ENCODE measurements around the gene MUC5B. TPM values are rescaled to one million over a fixed set of nuclear protein-coding genes. Genes with fewer than 3 reads are reported as not detected.
"Not testable (repeated sequence)": the region's sequence is repeated elsewhere in the genome, so short reads cannot be mapped to it uniquely, and the experiment has no call there.

Gene MUC5B
- total RNA-seq, 1 donor from 2014 or later = not detected

- no peak for DNase-seq (ENCODE audit: low read depth, low spot score)
These were observed 8.6 kb downstream of the MUC5B start for GRCh38 chr11:1231396-1232020.

GRCh38 chr11:1232021-1232882 lies 9.4 kb downstream of the MUC5B start:
- DNase-seq (ENCODE audit: low read depth, low spot score) = no peak

DNA sequence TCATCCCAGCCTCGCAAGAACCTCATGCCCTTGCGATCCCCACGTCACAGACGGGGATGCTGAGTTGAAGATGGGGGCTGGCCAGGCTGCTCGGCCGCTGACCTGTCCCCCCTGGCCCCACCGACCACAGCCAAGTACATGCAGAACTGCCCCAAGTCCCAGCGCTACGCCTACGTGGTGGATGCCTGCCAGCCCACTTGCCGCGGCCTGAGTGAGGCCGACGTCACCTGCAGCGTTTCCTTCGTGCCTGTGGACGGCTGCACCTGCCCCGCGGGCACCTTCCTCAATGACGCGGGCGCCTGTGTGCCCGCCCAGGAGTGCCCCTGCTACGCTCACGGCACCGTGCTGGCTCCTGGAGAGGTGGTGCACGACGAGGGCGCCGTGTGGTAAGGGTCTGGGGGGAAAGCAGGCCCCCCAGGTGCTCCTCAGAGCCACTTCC lies 10.0 kb downstream of the MUC5B start:
- DNase-seq (ENCODE audit: low read depth, low spot score) = no peak

GRCh38 chr11:1233351-1234053 lies 10.6 kb downstream of the MUC5B start:
- DNase-seq (ENCODE audit: low read depth, low spot score) = no peak

- no peak for DNase-seq (ENCODE audit: low read depth, low spot score)
These were observed 11.3 kb downstream of the MUC5B start for GRCh38 chr11:1234054-1234720.

- DNase-seq (ENCODE audit: low read depth, low spot score) = no peak
These were observed 12.0 kb downstream of the MUC5B start for GRCh38 chr11:1234771-1235305.

DNA sequence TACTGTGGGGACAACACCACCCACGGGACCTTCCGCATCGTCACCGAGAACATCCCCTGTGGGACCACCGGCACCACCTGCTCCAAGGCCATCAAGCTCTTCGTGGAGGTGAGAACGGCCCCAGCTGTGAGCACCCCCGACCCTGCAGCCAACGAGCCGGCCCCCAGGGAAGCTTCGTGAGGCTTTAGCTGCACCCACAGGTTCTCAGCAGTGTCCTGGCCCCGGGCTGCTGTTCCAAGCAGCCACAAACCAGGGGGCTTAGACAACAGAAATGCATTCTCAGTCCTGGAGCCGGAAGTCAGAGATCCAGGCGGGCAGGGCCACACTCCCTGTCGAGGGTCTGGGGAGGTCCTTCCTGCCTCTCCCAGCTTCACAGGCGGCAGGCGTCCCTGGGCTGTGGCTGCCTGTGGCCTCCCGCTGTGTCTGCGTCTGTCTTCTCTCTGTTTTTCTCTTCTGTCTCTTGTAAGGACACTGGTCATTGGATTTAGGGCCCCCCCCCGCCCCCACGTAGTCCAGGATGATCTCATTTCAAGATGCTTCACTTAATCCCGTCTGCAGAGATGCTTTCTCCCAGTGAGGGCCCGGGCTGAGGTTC lies 12.5 kb downstream of the MUC5B start:
- no peak for DNase-seq (ENCODE audit: low read depth, low spot score)

DNA sequence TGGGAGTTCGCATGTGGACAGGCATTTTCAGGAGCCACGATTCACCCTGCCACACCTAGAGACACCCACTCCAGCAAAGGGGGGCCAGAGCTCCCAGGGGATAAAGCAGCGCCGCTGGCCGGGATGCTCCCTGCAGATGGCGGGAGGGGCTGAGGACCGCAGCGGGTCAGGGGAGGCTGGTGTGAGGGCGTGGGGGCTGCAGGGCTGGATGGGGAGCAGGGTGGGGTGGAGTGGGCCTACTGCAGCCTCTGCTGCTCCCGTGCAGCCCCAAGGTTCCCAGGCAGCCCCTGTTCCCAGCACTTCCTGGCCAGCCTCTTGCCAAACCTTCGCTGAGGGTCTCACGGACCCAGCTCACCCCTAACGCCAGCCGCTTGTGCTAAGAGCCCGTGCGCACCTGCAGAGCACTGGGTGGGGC lies 13.0 kb downstream of the MUC5B start:
- no peak for DNase-seq (ENCODE audit: low read depth, low spot score)

DNA sequence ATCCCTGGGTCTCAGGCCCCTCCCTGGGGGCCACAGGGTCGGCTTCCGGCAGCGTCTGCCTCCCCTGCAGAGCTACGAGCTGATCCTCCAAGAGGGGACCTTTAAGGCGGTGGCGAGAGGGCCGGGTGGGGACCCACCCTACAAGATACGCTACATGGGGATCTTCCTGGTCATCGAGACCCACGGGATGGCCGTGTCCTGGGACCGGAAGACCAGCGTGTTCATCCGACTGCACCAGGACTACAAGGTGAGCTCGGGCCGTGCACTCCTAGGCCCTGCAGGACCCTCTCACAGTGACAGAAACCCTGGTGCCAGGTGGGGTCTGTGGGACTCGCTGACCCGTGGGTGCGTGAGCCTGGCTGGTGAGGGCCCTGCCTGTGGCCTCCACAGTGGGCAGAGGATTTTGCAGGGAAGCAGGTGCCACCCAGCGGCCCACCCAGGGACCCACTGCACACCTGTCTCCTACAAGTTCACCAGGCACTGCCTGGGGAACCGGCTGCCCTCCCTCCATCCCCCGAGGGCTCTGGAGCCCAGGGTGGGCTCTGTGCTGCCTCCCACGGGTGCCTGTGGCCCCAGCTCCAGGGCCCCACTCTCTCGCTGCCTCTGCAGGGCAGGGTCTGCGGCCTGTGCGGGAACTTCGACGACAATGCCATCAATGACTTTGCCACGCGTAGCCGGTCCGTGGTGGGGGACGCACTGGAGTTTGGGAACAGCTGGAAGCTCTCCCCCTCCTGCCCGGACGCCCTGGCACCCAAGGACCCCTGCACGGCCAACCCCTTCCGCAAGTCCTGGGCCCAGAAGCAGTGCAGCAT lies 13.7 kb downstream of the MUC5B start:
- no peak for DNase-seq (ENCODE audit: low read depth, low spot score)

- no peak for DNase-seq (ENCODE audit: low read depth, low spot score)
These were observed 14.3 kb downstream of the MUC5B start for GRCh38 chr11:1237128-1237580.

DNA sequence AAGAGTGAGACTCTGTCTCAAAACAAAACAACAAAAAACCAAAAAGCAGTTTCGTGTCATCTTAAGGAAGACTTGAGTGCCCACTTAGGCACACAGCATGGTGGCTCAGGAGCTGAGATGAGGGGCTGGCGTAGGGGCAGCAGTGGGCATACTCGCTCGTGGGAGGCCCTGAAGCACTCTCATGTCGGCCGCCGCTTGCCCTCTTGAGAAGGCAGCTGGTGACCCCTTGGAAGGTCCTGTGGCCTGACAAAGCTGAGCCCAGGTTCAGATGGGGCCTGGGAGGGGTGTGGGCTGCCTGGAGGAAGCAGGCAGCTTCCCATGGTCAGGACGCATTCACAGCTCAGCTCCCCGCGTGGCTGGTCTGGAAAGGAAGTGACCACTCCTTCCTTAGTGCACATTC lies 15.0 kb downstream of the MUC5B start:
- DNase-seq (ENCODE audit: low read depth, low spot score) = no peak

- no peak for DNase-seq (ENCODE audit: low read depth, low spot score)
These were observed 16.1 kb downstream of the MUC5B start for GRCh38 chr11:1238767-1239595.

DNA sequence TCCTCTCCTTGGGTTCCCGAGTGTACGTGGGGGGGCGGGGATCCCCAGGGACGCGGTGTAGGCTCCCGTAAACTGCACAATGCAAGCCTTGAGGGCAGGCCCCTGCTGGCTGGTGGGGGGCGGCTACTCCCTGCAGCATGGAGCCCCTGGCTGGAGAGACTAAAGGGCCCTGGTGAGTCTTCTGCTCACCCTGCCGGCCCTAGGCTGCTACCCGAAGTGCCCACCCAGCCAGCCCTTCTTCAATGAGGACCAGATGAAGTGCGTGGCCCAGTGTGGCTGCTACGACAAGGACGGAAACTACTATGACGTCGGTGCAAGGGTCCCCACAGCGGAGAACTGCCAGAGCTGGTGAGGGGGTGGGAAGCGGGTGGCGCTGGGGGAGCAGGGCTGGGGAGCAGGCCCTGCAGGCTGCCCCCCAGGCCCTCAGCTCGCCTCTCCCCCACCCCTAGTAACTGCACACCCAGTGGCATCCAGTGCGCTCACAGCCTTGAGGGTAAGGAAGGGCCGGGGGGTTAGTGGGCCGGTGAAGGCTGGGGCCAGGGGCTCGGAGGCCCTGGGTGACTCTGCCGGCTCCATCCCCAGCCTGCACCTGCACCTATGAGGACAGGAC lies 16.8 kb downstream of the MUC5B start:
- DNase-seq (ENCODE audit: low read depth, low spot score) = no peak

DNA sequence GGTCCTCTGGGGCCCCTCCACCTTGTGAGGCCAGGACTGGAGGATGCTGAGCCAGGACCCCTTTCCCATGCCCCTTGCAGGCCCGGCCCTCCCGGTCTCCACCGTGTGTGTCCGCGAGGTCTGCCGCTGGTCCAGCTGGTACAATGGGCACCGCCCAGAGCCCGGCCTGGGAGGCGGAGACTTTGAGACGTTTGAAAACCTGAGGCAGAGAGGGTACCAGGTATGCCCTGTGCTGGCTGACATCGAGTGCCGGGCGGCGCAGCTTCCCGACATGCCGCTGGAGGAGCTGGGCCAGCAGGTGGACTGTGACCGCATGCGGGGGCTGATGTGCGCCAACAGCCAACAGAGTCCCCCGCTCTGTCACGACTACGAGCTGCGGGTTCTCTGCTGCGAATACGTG lies 17.9 kb downstream of the MUC5B start:
- DNase-seq (ENCODE audit: low read depth, low spot score) = no peak

DNA sequence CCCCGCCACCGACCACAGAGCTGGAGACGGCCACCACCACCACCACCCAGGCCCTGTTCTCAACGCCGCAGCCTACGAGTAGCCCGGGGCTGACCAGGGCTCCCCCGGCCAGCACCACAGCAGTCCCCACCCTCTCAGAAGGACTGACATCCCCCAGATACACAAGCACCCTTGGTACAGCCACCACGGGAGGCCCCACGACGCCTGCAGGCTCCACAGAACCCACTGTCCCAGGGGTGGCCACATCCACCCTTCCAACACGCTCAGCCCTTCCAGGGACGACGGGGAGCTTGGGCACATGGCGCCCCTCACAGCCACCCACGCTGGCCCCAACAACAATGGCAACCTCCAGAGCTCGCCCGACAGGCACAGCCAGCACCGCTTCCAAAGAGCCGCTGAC lies 18.8 kb downstream of the MUC5B start:
- DNase-seq (ENCODE audit: low read depth, low spot score) = no peak

DNA sequence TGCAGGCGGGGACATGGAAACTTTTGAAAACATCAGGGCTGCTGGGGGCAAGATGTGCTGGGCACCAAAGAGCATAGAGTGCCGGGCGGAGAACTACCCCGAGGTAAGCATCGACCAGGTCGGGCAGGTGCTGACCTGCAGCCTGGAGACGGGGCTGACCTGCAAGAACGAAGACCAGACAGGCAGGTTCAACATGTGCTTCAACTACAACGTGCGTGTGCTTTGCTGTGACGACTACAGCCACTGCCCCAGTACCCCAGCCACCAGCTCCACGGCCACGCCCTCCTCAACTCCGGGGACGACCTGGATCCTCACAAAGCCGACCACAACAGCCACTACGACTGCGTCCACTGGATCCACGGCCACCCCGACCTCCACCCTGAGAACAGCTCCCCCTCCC lies 19.4 kb downstream of the MUC5B start:
- no peak for DNase-seq (ENCODE audit: low read depth, low spot score)

DNA sequence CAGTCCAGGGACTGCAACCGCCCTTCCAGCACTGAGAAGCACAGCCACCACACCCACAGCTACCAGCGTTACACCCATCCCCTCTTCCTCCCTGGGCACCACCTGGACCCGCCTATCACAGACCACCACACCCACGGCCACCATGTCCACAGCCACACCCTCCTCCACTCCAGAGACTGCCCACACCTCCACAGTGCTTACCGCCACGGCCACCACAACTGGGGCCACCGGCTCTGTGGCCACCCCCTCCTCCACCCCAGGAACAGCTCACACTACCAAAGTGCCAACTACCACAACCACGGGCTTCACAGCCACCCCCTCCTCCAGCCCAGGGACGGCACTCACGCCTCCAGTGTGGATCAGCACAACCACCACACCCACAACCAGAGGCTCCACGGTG lies 19.9 kb downstream of the MUC5B start:
- DNase-seq (ENCODE audit: low read depth, low spot score) = not testable (repeated sequence)

GRCh38 chr11:1243521-1243920 lies 20.7 kb downstream of the MUC5B start:
- not testable (repeated sequence) for DNase-seq (ENCODE audit: low read depth, low spot score)

DNA sequence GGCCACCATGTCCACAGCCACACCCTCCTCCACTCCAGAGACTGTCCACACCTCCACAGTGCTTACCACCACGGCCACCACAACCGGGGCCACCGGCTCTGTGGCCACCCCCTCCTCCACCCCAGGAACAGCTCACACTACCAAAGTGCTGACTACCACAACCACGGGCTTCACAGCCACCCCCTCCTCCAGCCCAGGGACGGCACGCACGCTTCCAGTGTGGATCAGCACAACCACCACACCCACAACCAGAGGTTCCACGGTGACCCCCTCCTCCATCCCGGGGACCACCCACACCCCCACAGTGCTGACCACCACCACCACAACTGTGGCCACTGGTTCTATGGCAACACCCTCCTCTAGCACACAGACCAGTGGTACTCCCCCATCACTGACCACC lies 21.7 kb downstream of the MUC5B start:
- DNase-seq (ENCODE audit: low read depth, low spot score) = not testable (repeated sequence)

Data from pulmonary artery endothelial cell (primary cell).